Measurements from ENCODE around the gene PPME1.

PPME1 gene

GRCh38 chr11:74233683-74234082, 62.6 kb downstream of the PPME1 start:
- no peak for DNase-seq

- no peak for DNase-seq
These were observed 64.0 kb downstream of the PPME1 start for GRCh38 chr11:74235121-74235520.

- DNase-seq: no peak
These were observed 66.5 kb downstream of the PPME1 start for GRCh38 chr11:74237541-74237940.

GRCh38 chr11:74238243-74238642, 67.2 kb downstream of the PPME1 start:
- DNase-seq: no peak

- no peak for DNase-seq
These were observed 77.4 kb downstream of the PPME1 start for GRCh38 chr11:74248469-74248868.

- no peak for DNase-seq
These were observed 78.4 kb downstream of the PPME1 start for GRCh38 chr11:74249496-74249895.

GRCh38 chr11:74253361-74253760, 82.3 kb downstream of the PPME1 start:
- no peak for DNase-seq

- peak in 4 of 5 donors; percentile 9 to 67 (median 39) for DNase-seq
These were observed 84.8 kb downstream of the PPME1 start for GRCh38 chr11:74255741-74256375.

GRCh38 chr11:74256378-74257133, 85.5 kb downstream of the PPME1 start:
- no peak for DNase-seq

GRCh38 chr11:74257959-74258553, 87.0 kb downstream of the PPME1 start:
- no peak for DNase-seq

- DNase-seq: no peak
These were observed 91.6 kb downstream of the PPME1 start for GRCh38 chr11:74262725-74263124.

- DNase-seq: no peak
These were observed 94.2 kb downstream of the PPME1 start for GRCh38 chr11:74265256-74265655.

- no peak for DNase-seq
These were observed 95.9 kb downstream of the PPME1 start for GRCh38 chr11:74267014-74267413.

- no peak for DNase-seq
These were observed 97.4 kb downstream of the PPME1 start for GRCh38 chr11:74268456-74268855.

GRCh38 chr11:74269161-74269811, 98.2 kb downstream of the PPME1 start:
- DNase-seq: peak in 1 of 5 donors; percentile 9

- DNase-seq: no peak
These were observed 101.2 kb downstream of the PPME1 start for GRCh38 chr11:74272276-74272675.

- DNase-seq: no peak
These were observed 105.5 kb downstream of the PPME1 start for GRCh38 chr11:74276581-74276980.

GRCh38 chr11:74278103-74278502, 107.0 kb downstream of the PPME1 start:
- DNase-seq: no peak

- DNase-seq: no peak
These were observed 107.7 kb downstream of the PPME1 start for GRCh38 chr11:74278721-74279161.

GRCh38 chr11:74279256-74279655, 108.2 kb downstream of the PPME1 start:
- DNase-seq: no peak

- no peak for DNase-seq
These were observed 109.4 kb downstream of the PPME1 start for GRCh38 chr11:74280494-74280893.

GRCh38 chr11:74282421-74282820, 111.3 kb downstream of the PPME1 start:
- no peak for DNase-seq

- DNase-seq: peak in 1 of 5 donors; percentile 14
These were observed 111.9 kb downstream of the PPME1 start for GRCh38 chr11:74282914-74283371.
